ENCODE results near the gene TWF1. TPM values are rescaled to one million over a fixed set of nuclear protein-coding genes. Genes with fewer than 3 reads are reported as not detected.

TWF1 gene
- total RNA-seq, 1 experiment from 2014 or later = 62.2 TPM

DNA sequence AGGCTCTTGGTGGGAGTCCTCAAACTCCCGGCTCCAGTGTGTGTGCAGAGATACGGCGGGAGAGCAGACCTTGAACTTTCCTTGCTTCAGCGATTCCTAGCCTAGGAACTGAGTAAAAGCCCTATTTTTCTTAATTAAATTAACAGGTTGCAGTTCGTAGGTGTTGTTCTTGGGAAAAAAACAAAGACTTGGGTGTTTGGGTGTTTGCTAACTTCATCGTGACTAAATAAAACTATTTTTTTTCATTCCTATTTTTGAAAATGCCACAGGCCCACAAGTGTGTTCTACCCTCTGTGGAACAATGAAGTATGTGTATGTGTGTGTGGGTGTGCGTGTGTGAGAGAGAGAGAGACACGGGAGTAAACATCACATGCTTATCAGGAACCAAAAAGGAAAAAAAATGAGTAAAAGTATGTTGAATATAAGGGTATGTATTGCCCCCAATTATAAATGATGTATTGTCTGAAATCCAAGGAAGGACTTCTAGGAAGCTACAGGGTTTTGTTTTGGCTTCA lies 30.4 kb upstream of the TWF1 start:
- H2AFZ ChIP-seq (ENCODE audit: low read length) = peak overlapping the region; percentile 95
- no peak for DNase-seq
- no peaks in the 10 kb centered on the region for H3K9me3 ChIP-seq (ENCODE audit: low read length)
- H3K79me2 ChIP-seq (ENCODE audit: low read length) = no peaks in the 10 kb centered on the region
- H3K4me1 ChIP-seq (ENCODE audit: low read length) = peaks cover 15% of the 10 kb centered on the region
- H3K4me3 ChIP-seq (ENCODE audit: low read length) = peak overlapping the region; percentile 82
- H3K27me3 ChIP-seq (ENCODE audit: low read length) = no peaks in the 10 kb centered on the region
- H3K9me2 ChIP-seq (replicated peaks; ENCODE audit: insufficient read depth, low read length) = no peaks in the 10 kb centered on the region
- peak overlapping the region; percentile 94 for H3K4me2 ChIP-seq (ENCODE audit: low read depth, low read length, poor library complexity, severe bottlenecking)
- no peak overlapping the region for H3K27ac ChIP-seq (ENCODE audit: low read length)
- peak overlapping the region; percentile 78 for H3K9ac ChIP-seq (ENCODE audit: low read length)
- H3K36me3 ChIP-seq (ENCODE audit: insufficient read depth, low read length) = no peaks in the 10 kb centered on the region
- H4K20me1 ChIP-seq (ENCODE audit: insufficient read depth, low read depth, low read length) = no peaks in the 10 kb centered on the region

DNA sequence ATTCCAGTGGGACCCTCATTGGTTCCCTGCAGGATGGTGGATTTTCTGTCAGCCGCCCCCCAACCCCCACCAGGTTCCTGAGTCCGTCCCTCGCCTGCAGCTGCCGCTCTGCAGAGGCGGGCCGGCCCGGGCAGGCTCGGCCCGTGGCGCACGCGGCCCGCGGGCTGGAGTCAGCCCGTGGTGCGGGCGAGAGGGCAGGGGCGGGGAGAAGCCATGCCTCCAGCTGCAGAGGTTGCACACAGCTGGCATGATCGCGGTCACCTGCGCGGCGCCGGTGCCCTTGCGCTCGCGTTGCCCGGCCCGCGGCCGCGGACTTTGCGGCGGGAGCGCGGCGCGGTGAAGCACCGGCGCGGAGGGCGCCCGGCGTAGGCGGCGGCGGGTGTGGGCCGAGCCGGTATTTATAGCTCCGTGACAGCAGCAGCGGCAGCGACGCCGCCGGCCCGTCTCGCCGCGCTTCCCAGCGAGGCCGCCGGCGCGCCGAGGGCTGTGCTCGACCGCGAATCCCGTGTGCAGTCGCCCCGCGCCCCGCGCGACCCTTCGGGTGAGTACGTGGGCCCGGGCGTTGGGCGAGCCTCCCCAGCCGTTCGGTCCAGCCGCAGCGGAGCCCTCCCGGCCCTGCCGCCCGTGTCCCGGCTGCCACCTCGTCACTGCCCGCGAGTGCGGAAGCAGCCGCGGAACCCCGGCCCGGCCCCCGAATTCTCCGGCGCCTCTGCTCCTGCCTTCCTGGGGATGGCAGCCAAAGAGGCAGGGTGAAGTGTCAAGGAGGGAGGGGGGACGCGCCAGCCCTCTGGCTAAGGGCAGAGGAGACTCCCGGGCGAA lies 29.7 kb upstream of the TWF1 start, which contains the start of gene TMEM117:
Gene TMEM117, plus strand, starts transcription at position 426 of the 819 bp plus-strand sequence.
- DNase-seq = peak; percentile 71
- H3K4me1 ChIP-seq (ENCODE audit: low read length) = peaks cover 17% of the 10 kb centered on the region
- peak within 1 kb of the TSS; percentile 82 for H3K4me3 ChIP-seq (ENCODE audit: low read length)
- H4K20me1 ChIP-seq (ENCODE audit: insufficient read depth, low read depth, low read length) = no peaks in the 10 kb centered on the region
- no peaks in the 10 kb centered on the region for H3K36me3 ChIP-seq (ENCODE audit: insufficient read depth, low read length)
- H2AFZ ChIP-seq (ENCODE audit: low read length) = peak within 1 kb of the TSS; percentile 95
- H3K4me2 ChIP-seq (ENCODE audit: low read depth, low read length, poor library complexity, severe bottlenecking) = peak within 1 kb of the TSS; percentile 94
- no peaks in the 10 kb centered on the region for H3K79me2 ChIP-seq (ENCODE audit: low read length)
- no peaks in the 10 kb centered on the region for H3K27me3 ChIP-seq (ENCODE audit: low read length)
- no peak within 1 kb of the TSS for H3K27ac ChIP-seq (ENCODE audit: low read length)
- H3K9ac ChIP-seq (ENCODE audit: low read length) = peak within 1 kb of the TSS; percentile 78
- H3K9me3 ChIP-seq (ENCODE audit: low read length) = no peaks in the 10 kb centered on the region
- H3K9me2 ChIP-seq (replicated peaks; ENCODE audit: insufficient read depth, low read length) = no peaks in the 10 kb centered on the region

GRCh38 chr12:43835264-43835655 lies 29.1 kb upstream of the TWF1 start:
- H3K27me3 ChIP-seq (ENCODE audit: low read length) = no peaks in the 10 kb centered on the region
- no peak overlapping the region for H3K27ac ChIP-seq (ENCODE audit: low read length)
- no peaks in the 10 kb centered on the region for H3K36me3 ChIP-seq (ENCODE audit: insufficient read depth, low read length)
- H3K4me1 ChIP-seq (ENCODE audit: low read length) = peaks cover 21% of the 10 kb centered on the region
- peak overlapping the region; percentile 82 for H3K4me3 ChIP-seq (ENCODE audit: low read length)
- peak overlapping the region; percentile 94 for H3K4me2 ChIP-seq (ENCODE audit: low read depth, low read length, poor library complexity, severe bottlenecking)
- H2AFZ ChIP-seq (ENCODE audit: low read length) = peak overlapping the region; percentile 95
- peak overlapping the region; percentile 78 for H3K9ac ChIP-seq (ENCODE audit: low read length)
- H3K9me3 ChIP-seq (ENCODE audit: low read length) = no peaks in the 10 kb centered on the region
- H3K79me2 ChIP-seq (ENCODE audit: low read length) = no peaks in the 10 kb centered on the region
- no peaks in the 10 kb centered on the region for H4K20me1 ChIP-seq (ENCODE audit: insufficient read depth, low read depth, low read length)
- no peak for DNase-seq
- H3K9me2 ChIP-seq (replicated peaks; ENCODE audit: insufficient read depth, low read length) = no peaks in the 10 kb centered on the region

DNA sequence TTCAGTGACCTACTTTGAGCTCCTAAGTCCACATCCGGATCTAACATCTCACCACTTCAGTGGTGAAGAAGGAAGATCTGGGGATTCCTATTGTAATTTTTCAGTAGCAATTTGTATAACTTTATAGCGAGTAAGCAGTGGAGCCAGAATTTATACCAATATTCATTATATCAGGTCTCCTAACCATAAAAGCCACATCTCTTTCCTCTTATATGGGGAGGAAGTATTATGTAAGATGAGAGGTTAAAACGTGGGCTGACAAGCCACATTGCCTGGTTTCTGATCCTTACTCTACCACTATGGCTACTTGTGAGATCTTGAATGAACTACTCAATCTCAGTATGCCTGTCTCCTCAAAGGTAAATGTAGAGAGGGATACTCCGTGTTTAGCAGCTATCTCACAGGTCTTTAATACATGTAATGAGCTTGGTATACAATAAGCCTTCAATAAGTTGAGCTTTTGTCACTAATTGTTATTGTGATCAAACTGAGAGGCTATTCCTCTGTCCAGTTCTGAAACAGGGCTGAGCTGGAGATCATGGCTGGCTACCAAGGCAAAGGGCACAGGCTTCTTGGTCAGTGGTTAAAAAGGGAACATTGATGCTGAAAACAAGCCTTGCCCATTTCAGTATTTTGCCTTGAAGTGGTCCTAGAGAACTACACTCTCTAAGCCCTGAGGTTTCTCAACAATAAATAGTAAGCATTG lies 26.5 kb upstream of the TWF1 start:
- H3K27me3 ChIP-seq (ENCODE audit: low read length) = no peaks in the 10 kb centered on the region
- no peak overlapping the region for H2AFZ ChIP-seq (ENCODE audit: low read length)
- no peak overlapping the region for H3K4me2 ChIP-seq (ENCODE audit: low read depth, low read length, poor library complexity, severe bottlenecking)
- H3K36me3 ChIP-seq (ENCODE audit: insufficient read depth, low read length) = no peaks in the 10 kb centered on the region
- H3K27ac ChIP-seq (ENCODE audit: low read length) = no peak overlapping the region
- peaks cover 21% of the 10 kb centered on the region for H3K4me1 ChIP-seq (ENCODE audit: low read length)
- H3K9me2 ChIP-seq (replicated peaks; ENCODE audit: insufficient read depth, low read length) = no peaks in the 10 kb centered on the region
- H3K9ac ChIP-seq (ENCODE audit: low read length) = no peak overlapping the region
- no peaks in the 10 kb centered on the region for H3K9me3 ChIP-seq (ENCODE audit: low read length)
- H4K20me1 ChIP-seq (ENCODE audit: insufficient read depth, low read depth, low read length) = no peaks in the 10 kb centered on the region
- no peak overlapping the region for H3K4me3 ChIP-seq (ENCODE audit: low read length)
- H3K79me2 ChIP-seq (ENCODE audit: low read length) = no peaks in the 10 kb centered on the region
- no peak for DNase-seq

- no peak overlapping the region for H3K4me2 ChIP-seq (ENCODE audit: low read depth, low read length, poor library complexity, severe bottlenecking)
- H3K27me3 ChIP-seq (ENCODE audit: low read length) = no peaks in the 10 kb centered on the region
Measured at GRCh38 chr12:43827093-43827492, 21.0 kb upstream of the TWF1 start.

DNA sequence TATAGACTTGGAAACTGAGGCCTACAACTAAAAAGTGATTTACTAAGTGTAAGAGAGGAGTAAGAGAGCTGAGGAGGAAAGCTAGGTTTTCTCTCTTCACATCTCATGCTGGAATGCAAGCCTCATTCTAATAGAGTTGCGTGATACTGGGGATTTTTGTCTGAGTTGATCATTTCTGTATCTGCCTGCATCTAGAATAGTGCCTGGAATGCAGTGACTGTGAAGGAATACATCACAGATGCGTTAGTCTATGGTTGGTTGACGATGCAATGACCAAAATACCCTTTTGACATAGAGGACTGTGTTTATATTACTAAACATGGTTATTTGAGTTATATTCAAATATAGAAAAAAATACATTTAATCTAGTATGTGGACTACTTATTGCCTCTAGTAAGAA lies 20.6 kb upstream of the TWF1 start:
- no peak overlapping the region for H2AFZ ChIP-seq (ENCODE audit: low read length)
- H3K79me2 ChIP-seq (ENCODE audit: low read length) = no peaks in the 10 kb centered on the region
- H3K36me3 ChIP-seq (ENCODE audit: insufficient read depth, low read length) = no peaks in the 10 kb centered on the region
- no peak for DNase-seq
- H3K4me3 ChIP-seq (ENCODE audit: low read length) = no peak overlapping the region
- H3K4me2 ChIP-seq (ENCODE audit: low read depth, low read length, poor library complexity, severe bottlenecking) = no peak overlapping the region
- H3K27me3 ChIP-seq (ENCODE audit: low read length) = no peaks in the 10 kb centered on the region
- no peak overlapping the region for H3K9ac ChIP-seq (ENCODE audit: low read length)
- H3K9me3 ChIP-seq (ENCODE audit: low read length) = no peaks in the 10 kb centered on the region
- H4K20me1 ChIP-seq (ENCODE audit: insufficient read depth, low read depth, low read length) = no peaks in the 10 kb centered on the region
- no peaks in the 10 kb centered on the region for H3K9me2 ChIP-seq (replicated peaks; ENCODE audit: insufficient read depth, low read length)
- H3K4me1 ChIP-seq (ENCODE audit: low read length) = peaks cover 6% of the 10 kb centered on the region
- H3K27ac ChIP-seq (ENCODE audit: low read length) = no peak overlapping the region

More at GRCh38 chr12:43827093-43827492, 21.0 kb upstream of the TWF1 start:
- no peak overlapping the region for H3K9ac ChIP-seq (ENCODE audit: low read length)
- H3K9me2 ChIP-seq (replicated peaks; ENCODE audit: insufficient read depth, low read length) = no peaks in the 10 kb centered on the region
- H3K4me3 ChIP-seq (ENCODE audit: low read length) = no peak overlapping the region
- H3K36me3 ChIP-seq (ENCODE audit: insufficient read depth, low read length) = no peaks in the 10 kb centered on the region
- H2AFZ ChIP-seq (ENCODE audit: low read length) = no peak overlapping the region
- H4K20me1 ChIP-seq (ENCODE audit: insufficient read depth, low read depth, low read length) = no peaks in the 10 kb centered on the region
- H3K4me1 ChIP-seq (ENCODE audit: low read length) = peaks cover 6% of the 10 kb centered on the region
- no peaks in the 10 kb centered on the region for H3K9me3 ChIP-seq (ENCODE audit: low read length)
- DNase-seq = no peak
- H3K27ac ChIP-seq (ENCODE audit: low read length) = no peak overlapping the region
- no peaks in the 10 kb centered on the region for H3K79me2 ChIP-seq (ENCODE audit: low read length)

- Histone ChIP-seq H3K4me1 (ENCODE audit: low read length) (no peaks in the 10 kb centered on the region), H3K27me3 (ENCODE audit: low read length) (no peaks in the 10 kb centered on the region), H3K27ac (ENCODE audit: low read length) (no peak overlapping the region), H4K20me1 (ENCODE audit: insufficient read depth, low read depth, low read length) (no peaks in the 10 kb centered on the region), H3K36me3 (ENCODE audit: insufficient read depth, low read length) (no peaks in the 10 kb centered on the region), H3K4me3 (ENCODE audit: low read length) (no peak overlapping the region), H3K9ac (ENCODE audit: low read length) (no peak overlapping the region), H3K9me2 (replicated peaks; ENCODE audit: insufficient read depth, low read length) (no peaks in the 10 kb centered on the region), H3K4me2 (ENCODE audit: low read depth, low read length, poor library complexity, severe bottlenecking) (no peak overlapping the region), H3K79me2 (ENCODE audit: low read length) (no peaks in the 10 kb centered on the region), H2AFZ (ENCODE audit: low read length) (no peak overlapping the region), H3K9me3 (ENCODE audit: low read length) (no peaks in the 10 kb centered on the region)
- DNase-seq = no peak
Measured at GRCh38 chr12:43824207-43824775, 18.2 kb upstream of the TWF1 start.

DNA sequence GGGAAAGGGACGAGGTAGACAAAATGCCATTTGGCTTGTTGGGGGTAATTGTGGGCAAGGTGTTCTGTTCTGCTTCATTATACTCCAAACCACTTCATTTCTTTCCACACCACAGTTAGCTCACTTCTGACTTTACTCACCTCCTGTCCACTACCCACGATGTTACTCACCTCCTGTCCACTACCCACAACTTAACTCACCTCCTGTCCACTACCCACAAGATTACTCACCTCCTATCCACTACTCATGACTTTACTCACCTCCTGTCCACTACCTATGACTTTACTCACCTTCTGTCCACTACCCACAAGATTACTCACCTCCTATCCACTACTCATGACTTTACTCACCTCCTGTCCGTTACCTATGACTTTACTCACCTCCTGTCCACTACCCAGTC lies 10.1 kb upstream of the TWF1 start:
- Histone ChIP-seq H3K4me2 (ENCODE audit: low read depth, low read length, poor library complexity, severe bottlenecking) (no peak overlapping the region), H3K9me2 (replicated peaks; ENCODE audit: insufficient read depth, low read length) (no peaks in the 10 kb centered on the region), H3K9ac (ENCODE audit: low read length) (no peak overlapping the region), H3K79me2 (ENCODE audit: low read length) (no peaks in the 10 kb centered on the region), H3K36me3 (ENCODE audit: insufficient read depth, low read length) (no peaks in the 10 kb centered on the region), H3K4me1 (ENCODE audit: low read length) (peaks cover 8% of the 10 kb centered on the region), H3K4me3 (ENCODE audit: low read length) (no peak overlapping the region), H3K9me3 (ENCODE audit: low read length) (no peaks in the 10 kb centered on the region), H2AFZ (ENCODE audit: low read length) (no peak overlapping the region), H3K27me3 (ENCODE audit: low read length) (no peaks in the 10 kb centered on the region), H4K20me1 (ENCODE audit: insufficient read depth, low read depth, low read length) (no peaks in the 10 kb centered on the region), H3K27ac (ENCODE audit: low read length) (no peak overlapping the region)
- DNase-seq = no peak

Data from Karpas-422 (cell line).